COLO829 (cell line): ENCODE results near the gene PKM.
"Not testable (repeated sequence)": the region's sequence is repeated elsewhere in the genome, so short reads cannot be mapped to it uniquely, and the experiment has no call there.

Experiments
- DNase-seq: peaks from one replicate; pipeline ENCODE4 v3.0.0; 2012; ENCODE audit warnings: low spot score

The PKM gene

DNA sequence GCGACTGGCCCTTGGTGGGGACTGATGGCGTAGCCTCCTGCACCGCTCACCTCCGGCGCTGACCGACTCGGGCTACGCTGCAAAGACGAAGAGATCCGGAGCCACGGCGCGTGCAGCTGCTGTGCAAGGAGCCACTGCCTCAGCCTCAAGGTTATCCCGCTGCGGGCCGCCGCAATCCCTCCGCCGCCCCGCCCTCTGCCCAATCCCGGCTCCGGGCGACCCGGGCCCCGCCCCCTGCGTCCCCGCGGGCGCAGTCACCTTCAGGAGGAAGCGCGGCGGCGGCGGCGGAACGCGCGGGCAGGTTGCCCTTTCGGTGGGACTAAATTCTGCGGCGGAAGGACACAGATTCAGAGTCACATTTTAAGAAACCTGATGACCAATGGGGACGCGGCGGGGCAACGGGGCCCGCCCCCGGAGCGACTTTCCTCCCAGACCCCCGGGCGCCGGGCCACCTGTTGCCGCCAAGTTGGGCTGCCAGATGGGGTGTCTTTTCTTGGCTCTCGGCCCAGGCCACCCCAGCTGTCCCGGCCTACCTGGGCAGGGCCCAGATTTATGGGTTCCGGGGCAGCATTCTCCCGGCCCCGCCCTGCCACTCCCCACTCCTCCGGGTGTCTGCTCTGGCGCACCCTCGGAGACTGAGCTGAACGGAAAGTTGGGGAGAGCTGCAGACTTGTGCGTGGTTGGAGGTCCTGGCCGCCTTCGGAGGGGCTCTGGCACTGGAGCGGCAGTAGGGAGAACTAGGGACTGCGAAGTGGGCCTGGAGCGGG lies at the start of gene PKM:
TSS of gene PKM (minus strand) at position 125 of the 767 bp plus-strand sequence. CDS start 12,093 bp downstream, outside the sequence.
- DNase-seq: peak; percentile 74

DNA sequence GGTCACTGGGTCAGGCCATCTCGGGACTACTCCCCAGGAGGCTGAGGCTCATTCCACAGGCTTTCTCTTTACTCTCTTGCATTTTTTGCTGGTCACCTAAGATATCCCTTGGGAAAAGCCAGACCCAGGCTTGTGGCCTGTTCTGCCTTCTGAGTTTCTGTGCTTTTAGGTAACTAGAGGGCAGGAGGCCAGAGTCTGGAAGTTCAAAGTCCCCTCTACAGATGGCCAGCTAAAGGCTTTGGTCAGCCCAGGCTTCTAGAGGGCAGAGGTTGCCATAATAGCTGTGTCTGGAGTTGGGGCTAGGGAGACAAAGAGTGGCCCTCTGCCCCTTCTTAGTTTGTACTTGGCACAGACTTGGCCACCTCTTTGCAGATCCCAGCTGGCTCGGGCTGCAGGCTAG lies 49.8 kb upstream of the PKM start:
- no peak for DNase-seq

DNA sequence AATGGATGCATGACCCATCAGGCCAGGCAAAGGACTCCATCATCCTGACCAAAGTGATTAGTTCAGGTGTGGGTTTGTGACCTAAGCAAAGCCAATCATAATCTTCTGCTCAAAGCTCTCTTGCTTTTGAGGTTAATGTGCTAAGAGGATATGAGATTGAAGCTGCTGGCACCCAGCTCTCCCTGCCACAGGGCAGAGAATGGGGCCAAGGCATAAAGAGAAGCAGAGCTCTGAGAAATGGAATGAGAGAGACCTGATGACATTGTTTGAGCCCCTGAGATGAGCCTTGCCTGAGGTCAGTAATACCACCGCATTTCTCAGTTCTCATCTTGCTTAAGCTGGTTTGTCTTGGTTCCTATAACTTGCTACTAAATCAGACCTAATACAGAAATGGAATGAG lies 47.7 kb upstream of the PKM start:
- DNase-seq: no peak

DNA sequence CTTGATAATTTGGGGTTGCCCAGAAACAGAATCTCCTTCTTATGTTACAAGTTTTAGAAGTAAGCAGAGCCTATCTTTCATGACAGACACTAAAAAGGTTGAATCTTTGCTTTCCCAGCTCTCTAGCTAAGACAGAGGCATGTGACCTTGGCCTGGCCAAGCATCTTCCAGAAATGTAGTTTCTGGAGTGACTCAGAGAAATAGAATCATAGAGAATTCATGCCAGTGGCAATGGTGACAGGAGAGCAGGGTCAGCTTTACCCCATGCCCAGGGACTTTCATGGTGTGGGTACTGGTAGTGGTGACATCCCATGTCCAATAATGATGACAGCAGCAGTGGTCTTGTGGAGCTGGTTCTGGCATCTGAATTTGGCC lies 45.3 kb upstream of the PKM start:
- no peak for DNase-seq

DNA sequence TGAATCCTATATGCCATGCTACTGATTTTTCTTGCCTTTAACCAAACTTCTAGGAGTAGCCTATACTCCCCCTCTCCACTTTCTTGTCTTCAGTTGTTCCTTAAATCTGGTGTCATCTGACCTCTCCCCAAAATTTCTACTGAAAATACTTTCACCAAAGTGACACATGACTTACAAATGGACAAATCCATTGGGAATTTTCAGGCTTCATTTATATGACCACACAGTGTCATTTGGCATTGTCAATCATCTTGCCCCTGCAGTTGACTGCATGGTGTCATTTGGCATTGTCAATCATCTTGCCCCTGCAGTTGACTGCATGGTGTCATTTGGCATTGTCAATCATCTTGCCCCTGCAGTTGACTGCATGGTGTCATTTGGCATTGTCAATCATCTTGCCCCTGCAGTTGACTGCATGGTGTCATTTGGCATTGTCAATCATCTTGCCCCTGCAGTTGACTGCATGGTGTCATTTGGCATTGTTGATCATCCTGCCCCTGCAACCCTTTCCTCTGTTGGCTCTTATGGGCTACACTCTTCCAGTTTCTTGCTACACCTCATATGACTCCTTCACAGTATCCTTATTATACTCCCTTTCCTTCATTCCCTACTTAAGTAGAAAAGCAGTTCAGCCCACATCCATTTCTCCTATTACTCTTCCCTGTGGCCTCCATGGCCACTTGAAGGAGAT lies 44.8 kb upstream of the PKM start:
- not testable (repeated sequence) for DNase-seq

DNA sequence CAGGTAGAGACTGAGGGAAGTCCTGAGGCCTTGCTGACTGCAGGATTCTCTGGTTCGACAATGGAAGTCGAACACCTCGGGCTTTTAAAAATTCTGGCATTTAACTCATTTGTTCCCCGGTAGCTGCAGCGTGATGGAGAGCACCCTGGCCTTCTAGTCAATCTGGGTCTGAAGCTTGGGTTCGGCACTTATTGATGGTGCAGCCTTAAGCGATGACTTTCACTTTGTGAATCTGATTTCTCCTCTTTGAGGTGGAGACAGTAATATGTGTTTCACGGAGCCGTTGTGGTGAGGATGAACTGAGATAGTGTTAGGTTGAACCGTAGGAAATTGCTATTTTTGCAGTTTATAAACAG lies 42.0 kb upstream of the PKM start:
- peak; percentile 3 for DNase-seq

DNA sequence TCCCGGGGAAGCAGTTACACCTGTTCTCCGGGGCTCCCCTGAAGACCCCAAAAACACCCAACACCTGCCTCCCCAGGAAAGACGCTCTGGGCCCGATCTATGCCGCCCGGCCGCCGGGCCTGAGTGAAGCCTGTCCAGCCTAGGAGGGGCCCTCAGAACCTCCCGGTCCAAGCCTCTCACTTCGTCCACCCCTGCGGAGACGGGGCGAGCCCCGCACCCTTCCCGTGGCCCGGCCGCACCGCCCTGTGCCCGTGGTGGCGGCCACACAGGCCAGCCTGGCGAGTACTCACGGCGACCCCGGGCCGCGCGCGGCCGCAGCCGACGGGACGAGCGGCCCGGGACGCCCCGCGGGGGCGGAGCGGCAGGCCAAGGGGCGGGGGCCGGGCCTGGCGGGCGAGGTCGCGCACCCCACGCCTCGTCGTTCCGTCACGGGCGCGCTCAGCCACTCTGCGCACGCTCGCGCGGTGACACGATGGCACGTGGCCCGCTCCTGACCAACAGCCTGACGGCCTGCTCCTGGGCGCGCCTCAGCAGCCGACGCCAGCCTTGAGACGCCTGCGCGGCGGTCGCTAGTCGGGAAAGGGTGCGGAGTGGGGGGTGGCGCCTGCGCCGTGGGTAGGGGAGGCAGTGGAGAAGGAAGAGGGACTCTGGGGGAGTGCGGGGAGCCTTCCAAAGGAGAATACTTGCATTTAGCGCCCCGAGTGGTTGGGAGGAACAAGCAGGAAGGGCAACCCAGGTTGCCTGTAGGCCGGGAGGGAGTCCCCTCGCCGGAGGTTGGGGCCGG lies 41.4 kb upstream of the PKM start, which contains the start of gene PARP6:
TSS of gene PARP6 (minus strand) at position 342 of the 784 bp plus-strand sequence. CDS start 5,077 bp downstream, outside the sequence.
- DNase-seq: peak; percentile 95

DNA sequence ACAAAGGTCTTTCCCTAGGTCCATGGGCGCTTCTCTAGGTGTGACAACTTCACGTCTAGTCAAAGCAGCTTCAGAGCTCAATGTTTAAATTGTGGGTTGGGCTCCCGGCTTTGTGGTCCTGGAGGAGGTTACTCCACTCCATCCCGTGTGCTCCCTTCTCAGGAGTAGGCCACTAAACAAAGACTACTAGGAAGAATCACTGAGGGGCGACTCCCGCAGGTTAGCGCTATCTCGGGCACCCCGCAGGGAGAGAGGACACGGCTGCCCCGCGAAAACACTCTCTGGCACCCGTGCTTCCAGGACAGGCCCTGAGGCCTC lies 40.9 kb upstream of the PKM start:
- peak; percentile 2 for DNase-seq

DNA sequence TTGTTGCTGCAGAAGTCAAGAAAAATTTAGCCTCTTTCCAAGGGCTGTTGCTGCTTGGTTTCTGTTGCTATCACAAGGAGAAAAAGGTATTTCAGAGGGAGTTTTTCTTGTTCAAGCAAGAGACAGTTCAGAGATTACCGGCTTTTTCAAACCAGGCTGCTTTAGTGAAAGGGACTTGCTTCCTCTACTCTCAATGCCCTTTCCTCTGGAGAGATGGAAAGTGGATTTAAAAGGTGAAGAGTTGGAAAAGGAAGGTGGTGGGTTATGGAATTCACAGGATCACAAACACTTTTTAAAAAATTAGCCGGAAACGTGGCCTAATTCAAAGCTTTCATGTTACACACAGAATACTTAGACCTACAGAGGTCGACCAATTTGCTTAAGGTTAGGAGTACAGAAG lies 40.2 kb upstream of the PKM start:
- no peak for DNase-seq

DNA sequence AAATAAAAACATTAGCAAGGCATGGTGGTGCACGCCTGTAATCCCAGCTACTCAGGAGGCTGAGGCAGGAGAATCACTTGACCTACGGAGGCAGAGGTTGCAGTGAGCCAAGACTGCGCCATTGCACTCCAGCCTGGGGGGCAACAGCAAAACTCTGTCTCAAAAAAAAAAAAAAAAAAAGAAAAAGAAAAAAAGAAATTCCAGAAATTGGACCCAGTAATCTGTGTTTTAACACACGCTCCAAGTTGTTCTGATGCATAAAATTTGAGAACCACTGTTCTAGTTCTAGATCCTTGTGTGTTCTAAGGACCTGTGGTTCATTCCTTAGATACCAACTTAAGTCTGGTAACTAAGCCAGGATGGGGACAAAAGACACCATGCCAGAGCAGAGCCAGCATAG lies 38.7 kb upstream of the PKM start:
- no peak for DNase-seq

DNA sequence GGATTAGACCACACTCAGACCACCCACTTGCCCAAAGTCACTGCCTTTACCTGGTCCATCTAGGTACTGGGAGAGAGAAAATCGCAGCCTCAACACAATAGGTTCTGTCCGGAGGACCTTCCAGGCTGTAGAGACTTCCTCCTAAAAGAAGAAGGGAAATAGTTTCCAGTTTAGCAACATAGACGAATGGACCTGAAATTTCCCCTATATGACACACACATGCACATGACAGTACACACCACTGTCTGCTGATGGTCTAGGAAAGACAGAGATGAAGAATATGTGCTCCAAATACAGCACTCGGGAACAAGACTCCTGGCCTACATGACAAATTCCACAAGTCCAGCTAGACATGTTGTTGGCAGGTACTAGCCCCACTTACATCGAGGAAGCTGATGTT lies 34.0 kb upstream of the PKM start:
- no peak for DNase-seq

DNA sequence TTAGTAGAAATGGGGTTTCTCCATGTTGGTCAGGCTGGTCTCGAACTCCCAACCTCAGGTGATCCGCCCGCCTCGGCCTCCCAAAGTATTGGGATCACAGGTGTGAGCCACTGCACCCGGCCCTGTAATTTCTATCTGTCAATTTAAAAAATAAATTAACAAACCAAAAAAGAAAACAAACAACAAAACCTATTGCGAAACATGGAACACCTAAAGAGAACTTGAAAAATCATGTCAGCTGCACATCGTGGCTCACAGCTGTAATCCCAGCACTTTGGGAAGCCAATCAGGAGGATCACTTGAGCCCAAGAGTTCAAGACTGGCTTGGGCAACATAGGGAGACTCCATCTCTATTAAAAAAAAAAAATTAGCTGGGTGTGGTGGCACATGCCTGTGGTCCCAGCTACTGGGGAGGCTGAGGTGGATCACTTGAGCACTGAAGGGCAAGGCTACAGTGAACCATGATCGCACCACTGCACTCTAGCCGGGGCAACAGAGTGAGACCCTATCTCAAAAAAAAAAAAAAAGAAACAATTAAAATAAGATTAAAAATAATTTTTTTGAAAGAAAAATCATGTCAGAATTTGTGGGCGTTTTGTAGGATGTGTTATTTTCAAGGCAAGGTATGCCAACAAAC lies 21.8 kb upstream of the PKM start:
- no peak for DNase-seq

DNA sequence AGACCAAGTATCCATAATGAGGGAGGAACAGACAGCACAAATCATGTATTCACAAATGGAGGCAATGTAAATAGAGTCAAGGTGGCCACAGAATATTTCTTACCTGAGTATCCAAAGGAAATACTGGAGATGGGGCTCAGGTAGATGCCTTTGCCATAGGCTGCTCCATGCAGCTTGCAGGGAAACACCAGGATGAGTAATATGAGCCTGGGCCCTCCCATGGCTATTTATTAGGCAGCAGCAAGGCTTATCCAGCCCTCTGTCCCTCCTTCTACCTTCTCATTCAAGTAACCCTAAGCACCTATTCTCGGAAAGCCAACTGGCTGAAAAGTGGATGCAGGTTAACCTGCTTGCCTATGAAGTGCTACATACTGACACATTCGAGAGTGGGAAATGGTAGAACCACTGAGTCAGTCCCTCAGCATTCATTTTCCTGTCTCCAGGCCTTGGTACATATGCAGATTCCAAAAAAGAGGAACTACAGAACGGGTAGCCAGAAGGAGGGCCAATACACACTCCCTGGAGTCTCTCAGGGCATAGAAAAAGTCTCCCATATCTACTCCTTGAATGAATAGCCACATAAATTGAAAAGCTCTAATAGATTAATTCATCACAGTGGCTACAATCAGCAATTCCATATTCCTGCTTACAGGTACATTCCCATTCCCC lies 18.3 kb upstream of the PKM start:
- no peak for DNase-seq

DNA sequence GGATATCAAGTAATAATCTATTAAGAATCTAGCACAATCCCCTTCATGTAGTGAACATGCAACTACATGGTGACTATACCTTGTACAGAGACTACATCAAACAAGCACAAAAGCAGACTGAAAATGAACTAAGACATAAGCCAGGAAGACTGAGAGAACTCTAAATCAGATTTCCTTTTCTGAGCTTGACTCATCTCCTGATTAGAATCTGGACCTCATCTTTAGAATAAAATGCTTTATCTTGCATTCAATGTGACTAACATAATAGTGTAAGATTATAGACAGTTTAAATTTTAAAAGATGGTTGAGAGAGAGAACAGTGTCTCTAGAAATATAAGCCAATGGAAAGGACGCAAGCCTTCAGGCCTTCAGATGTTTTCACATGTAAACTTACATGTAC lies 17.5 kb upstream of the PKM start:
- no peak for DNase-seq

DNA sequence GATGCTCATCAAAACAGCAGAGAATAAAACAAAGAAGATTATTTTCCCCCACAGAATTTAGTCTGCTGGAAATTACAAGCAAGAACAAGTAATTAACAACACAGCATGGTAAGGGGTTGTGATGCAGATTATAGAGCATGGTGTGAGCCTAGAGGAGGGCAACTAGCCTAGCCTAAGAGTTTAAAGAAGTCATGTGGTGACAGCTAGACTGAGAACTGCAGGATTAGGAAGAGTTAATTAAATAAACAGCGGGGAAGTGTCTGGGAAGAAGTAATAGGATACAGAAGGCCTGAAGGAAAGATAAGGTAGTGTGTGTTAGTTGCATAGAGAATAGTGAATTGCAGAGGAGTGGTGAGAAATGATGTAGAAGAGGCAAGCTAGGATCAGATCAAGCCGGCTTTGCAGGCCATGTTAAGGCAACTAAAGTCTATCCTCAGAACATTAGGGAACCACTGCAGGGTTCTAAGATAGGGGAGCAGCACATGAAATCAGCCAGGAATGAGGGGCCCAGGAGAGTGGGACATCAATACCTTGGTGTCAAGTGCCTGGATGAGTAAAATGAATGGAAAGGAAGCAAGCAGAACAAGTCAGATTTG lies 11.9 kb upstream of the PKM start:
- DNase-seq: no peak

DNA sequence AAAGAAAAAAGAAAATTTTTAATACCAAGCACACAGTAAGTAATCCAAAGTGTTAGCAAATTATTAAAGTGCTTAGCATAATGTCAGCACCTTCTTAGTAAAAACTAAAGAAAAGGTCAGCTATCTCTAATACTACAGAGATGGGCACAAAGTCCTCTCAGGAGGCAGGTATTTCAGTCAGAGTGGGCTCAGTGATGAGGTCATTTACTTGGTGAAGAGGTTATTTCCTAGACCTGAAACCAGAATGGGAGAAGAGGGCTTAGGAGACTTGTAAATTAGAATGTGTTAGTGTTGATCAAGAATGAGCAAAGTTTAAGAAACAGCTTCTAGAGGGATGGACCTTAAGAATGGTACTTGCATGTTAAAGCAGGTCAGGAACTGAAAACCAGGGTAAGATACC lies 8.7 kb upstream of the PKM start:
- no peak for DNase-seq

DNA sequence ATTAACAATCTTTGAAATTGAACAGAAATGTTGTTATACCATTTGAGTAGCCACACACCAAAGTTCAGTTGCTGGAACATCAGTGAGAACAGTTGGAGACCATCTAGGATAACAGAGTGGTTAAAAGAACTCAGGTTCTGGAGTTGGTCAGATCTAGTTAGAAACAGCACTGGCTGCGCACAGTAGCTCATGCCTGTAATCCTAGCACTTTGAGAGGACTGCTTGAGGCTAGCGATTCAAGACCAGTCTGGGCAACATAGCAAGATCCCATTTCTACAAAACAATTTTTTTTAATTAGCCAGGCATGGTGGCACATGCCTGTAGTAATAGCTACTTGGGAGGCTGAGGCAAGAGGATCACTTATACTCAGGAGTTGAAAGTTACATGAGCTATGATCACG lies 7.6 kb upstream of the PKM start:
- DNase-seq: no peak

DNA sequence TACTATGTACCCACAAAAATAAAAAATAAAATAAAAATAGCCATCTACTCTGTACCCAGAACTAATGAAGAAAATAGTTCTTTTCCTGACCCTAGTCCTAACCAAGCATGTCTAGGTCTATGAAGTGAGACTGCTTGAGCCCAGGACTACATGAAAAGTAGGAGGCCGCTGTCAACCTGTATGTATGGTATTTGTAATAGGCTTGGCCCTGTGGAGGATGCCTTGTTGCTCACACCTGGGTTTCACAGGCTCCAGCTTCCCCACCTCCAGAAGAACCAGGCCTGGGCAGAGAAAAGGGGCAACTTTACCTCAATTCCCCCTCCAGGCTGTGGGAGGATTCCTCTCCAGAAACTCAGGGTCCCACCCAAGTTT lies 6.8 kb upstream of the PKM start:
- no peak for DNase-seq

DNA sequence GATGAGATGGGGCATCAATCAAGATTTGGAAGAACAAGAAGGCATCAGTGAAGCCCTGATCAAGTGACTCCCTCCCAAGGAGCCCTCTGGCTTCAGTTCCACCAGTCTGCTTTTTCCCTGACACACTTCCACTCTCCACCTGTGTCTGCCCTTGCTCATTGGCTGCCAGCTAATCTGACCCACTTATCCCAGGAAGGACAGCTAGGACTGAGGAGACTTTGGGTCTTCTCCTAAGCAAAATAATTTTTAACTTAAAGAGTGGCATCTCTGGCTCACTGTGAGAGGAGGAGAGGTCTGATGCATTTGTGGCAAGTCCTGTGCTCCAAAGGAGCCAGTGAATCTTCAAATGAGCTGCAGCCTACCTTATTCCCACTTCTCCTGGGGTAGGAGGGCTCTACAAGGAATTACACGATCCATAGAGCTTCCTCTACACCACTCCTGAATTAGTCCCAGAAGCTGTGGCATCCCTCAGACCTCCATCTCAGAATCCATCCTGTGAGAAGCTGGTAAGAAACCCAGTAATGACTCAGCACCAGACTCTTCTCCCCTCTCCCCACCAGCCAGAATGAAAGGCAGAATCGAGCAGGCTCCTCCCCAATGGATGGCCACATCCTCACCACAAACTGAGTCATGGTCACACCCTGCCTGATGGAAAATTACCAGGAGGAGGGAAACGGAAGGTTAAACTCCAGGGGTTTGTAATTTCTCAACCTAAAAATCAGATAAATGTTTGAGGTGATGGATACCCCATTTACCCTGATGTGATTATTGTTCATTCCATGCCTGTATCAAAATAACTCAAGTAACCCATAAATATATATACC lies 6.3 kb upstream of the PKM start:
- DNase-seq: peak; percentile 86

DNA sequence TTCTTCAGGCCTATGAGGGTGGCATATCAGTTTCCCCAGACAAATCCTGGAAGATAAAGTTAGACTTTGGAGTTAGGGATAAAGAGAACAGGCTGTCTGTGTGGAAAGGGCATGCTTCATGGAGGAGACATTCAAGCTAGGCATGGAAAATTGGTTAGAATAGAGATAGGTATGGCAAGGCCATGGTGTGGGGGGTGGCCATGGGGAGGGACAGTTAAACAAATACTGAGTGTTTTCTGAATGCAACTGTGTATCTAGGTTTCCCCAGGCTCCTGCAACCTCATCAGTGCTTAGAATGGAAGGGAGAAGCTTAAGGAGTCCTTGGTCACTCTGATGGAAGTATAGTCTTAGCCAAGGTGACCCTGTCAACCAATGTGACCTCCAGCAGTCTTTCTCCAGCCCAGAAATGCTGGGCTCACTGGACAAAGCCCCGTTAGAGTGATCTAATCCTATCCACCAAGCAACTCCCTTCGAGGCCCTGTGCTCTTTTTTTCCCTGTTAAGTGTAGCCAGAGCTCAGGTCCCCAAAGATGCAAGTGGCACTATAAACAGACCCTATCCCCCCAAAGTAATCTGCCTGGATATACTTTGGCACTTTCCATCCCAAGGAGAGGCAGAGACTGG lies 5.5 kb upstream of the PKM start:
- DNase-seq: no peak
